Activated T-cell treated with anti-CD3 and anti-CD28 coated beads, Interleukin-2, amount 50 U/mL, for 24 hours (primary cell): ENCODE results near the gene ZIC4.
A peak's percentile ranks its signal among the peaks of the same experiment; 100 is the strongest.

Source experiments
- DNase-seq: peaks from one replicate; pipeline ENCODE4 v3.0.0-alpha.2; 2020
- H3K27ac Mint-ChIP-seq: 2 replicates; pipeline ENCODE4 v1.8.0; 2020; ENCODE audit warnings: mild to moderate bottlenecking, mixed read lengths
- H3K27me3 Mint-ChIP-seq: 2 replicates; pipeline ENCODE4 v1.8.0; 2020; ENCODE audit warnings: mixed read lengths
- H3K36me3 Mint-ChIP-seq: 2 replicates; pipeline ENCODE4 v1.8.0; 2020; ENCODE audit warnings: low read depth, mixed read lengths
- H3K4me1 Mint-ChIP-seq: 2 replicates; pipeline ENCODE4 v1.8.0; 2020; ENCODE audit warnings: low read depth, mixed read lengths
- H3K4me3 Mint-ChIP-seq: 2 replicates; pipeline ENCODE4 v1.8.0; 2020; ENCODE audit warnings: mild to moderate bottlenecking, moderate library complexity, mixed read lengths
- H3K9me3 Mint-ChIP-seq: 2 replicates; pipeline ENCODE4 v1.8.0; 2020; ENCODE audit warnings: mixed read lengths

Gene ZIC4

GRCh38 chr3:147412917-147413685, 6.8 kb upstream of the ZIC4 start:
- peak overlapping the region; percentile 6 for H3K27ac Mint-ChIP-seq
- no peaks in the 10 kb centered on the region for H3K36me3 Mint-ChIP-seq
- H3K4me3 Mint-ChIP-seq: peak overlapping the region; percentile 52
- no peak for DNase-seq
- H3K9me3 Mint-ChIP-seq: peaks cover 2% of the 10 kb centered on the region
- H3K4me1 Mint-ChIP-seq: peaks cover 36% of the 10 kb centered on the region
- H3K27me3 Mint-ChIP-seq: peaks cover 86% of the 10 kb centered on the region

GRCh38 chr3:147412261-147412916, 6.0 kb upstream of the ZIC4 start:
- H3K36me3 Mint-ChIP-seq: no peaks in the 10 kb centered on the region
- no peak overlapping the region for H3K27ac Mint-ChIP-seq
- H3K4me1 Mint-ChIP-seq: peaks cover 40% of the 10 kb centered on the region
- H3K27me3 Mint-ChIP-seq: peaks cover 86% of the 10 kb centered on the region
- DNase-seq: no peak
- no peak overlapping the region for H3K4me3 Mint-ChIP-seq
- peaks cover 3% of the 10 kb centered on the region for H3K9me3 Mint-ChIP-seq

GRCh38 chr3:147411815-147412241, 5.5 kb upstream of the ZIC4 start:
- Mint-ChIP-seq H3K9me3 (peaks cover 3% of the 10 kb centered on the region), H3K4me1 (peaks cover 40% of the 10 kb centered on the region), H3K27me3 (peaks cover 86% of the 10 kb centered on the region), H3K4me3 (peak overlapping the region; percentile 46), H3K27ac (peak overlapping the region; percentile 82), H3K36me3 (no peaks in the 10 kb centered on the region)
- DNase-seq: no peak

- Mint-ChIP-seq H3K4me3 (peak overlapping the region; percentile 46), H3K36me3 (no peaks in the 10 kb centered on the region), H3K27me3 (peaks cover 86% of the 10 kb centered on the region), H3K4me1 (peaks cover 40% of the 10 kb centered on the region), H3K9me3 (peaks cover 6% of the 10 kb centered on the region), H3K27ac (peak overlapping the region; percentile 82)
- DNase-seq: no peak
These were observed 5.0 kb upstream of the ZIC4 start for GRCh38 chr3:147411238-147411814.

GRCh38 chr3:147410526-147411237, 4.3 kb upstream of the ZIC4 start:
- Mint-ChIP-seq H3K4me1 (peaks cover 40% of the 10 kb centered on the region), H3K4me3 (peak overlapping the region; percentile 46), H3K36me3 (no peaks in the 10 kb centered on the region), H3K27me3 (peaks cover 86% of the 10 kb centered on the region), H3K27ac (peak overlapping the region; percentile 82), H3K9me3 (peaks cover 6% of the 10 kb centered on the region)
- DNase-seq: no peak

- no peak overlapping the region for H3K4me3 Mint-ChIP-seq
- peaks cover 40% of the 10 kb centered on the region for H3K4me1 Mint-ChIP-seq
- H3K36me3 Mint-ChIP-seq: no peaks in the 10 kb centered on the region
- DNase-seq: no peak
- peaks cover 6% of the 10 kb centered on the region for H3K9me3 Mint-ChIP-seq
- no peak overlapping the region for H3K27ac Mint-ChIP-seq
- H3K27me3 Mint-ChIP-seq: peaks cover 86% of the 10 kb centered on the region
These were observed 3.8 kb upstream of the ZIC4 start for GRCh38 chr3:147410116-147410525.

- Mint-ChIP-seq H3K9me3 (peaks cover 6% of the 10 kb centered on the region), H3K27me3 (peaks cover 87% of the 10 kb centered on the region), H3K4me1 (peaks cover 40% of the 10 kb centered on the region), H3K27ac (peak within 1 kb of the TSS; percentile 68), H3K4me3 (peak within 1 kb of the TSS; percentile 18), H3K36me3 (no peaks in the 10 kb centered on the region)
- no peak for DNase-seq
These were observed 3.1 kb upstream of the ZIC4 start, which contains the start of gene ZIC1 for GRCh38 chr3:147409143-147410115. TSS of gene ZIC1 (plus strand) at chr3:147409365. CDS start at chr3:147410113, 748 bp downstream.

GRCh38 chr3:147408188-147409100, 2.1 kb upstream of the ZIC4 start:
- Mint-ChIP-seq H3K27me3 (peaks cover 89% of the 10 kb centered on the region), H3K4me1 (peaks cover 38% of the 10 kb centered on the region), H3K27ac (peak overlapping the region; percentile 67), H3K4me3 (no peak overlapping the region), H3K36me3 (no peaks in the 10 kb centered on the region), H3K9me3 (peaks cover 6% of the 10 kb centered on the region)
- DNase-seq: no peak

- peak overlapping the region; percentile 67 for H3K27ac Mint-ChIP-seq
- H3K4me3 Mint-ChIP-seq: no peak overlapping the region
- H3K36me3 Mint-ChIP-seq: no peaks in the 10 kb centered on the region
- DNase-seq: no peak
- peaks cover 88% of the 10 kb centered on the region for H3K27me3 Mint-ChIP-seq
- peaks cover 6% of the 10 kb centered on the region for H3K9me3 Mint-ChIP-seq
- H3K4me1 Mint-ChIP-seq: peaks cover 31% of the 10 kb centered on the region
These were observed 1.3 kb upstream of the ZIC4 start for GRCh38 chr3:147407498-147408187.

GRCh38 chr3:147407114-147407497, 763 bp upstream of the ZIC4 start:
- H3K4me3 Mint-ChIP-seq: no peak overlapping the region
- peaks cover 27% of the 10 kb centered on the region for H3K4me1 Mint-ChIP-seq
- H3K9me3 Mint-ChIP-seq: peaks cover 6% of the 10 kb centered on the region
- H3K27me3 Mint-ChIP-seq: peaks cover 89% of the 10 kb centered on the region
- no peak overlapping the region for H3K27ac Mint-ChIP-seq
- no peaks in the 10 kb centered on the region for H3K36me3 Mint-ChIP-seq
- no peak for DNase-seq

- no peak overlapping the region for H3K27ac Mint-ChIP-seq
- H3K4me3 Mint-ChIP-seq: no peak overlapping the region
- no peak for DNase-seq
- H3K4me1 Mint-ChIP-seq: peaks cover 15% of the 10 kb centered on the region
- peaks cover 88% of the 10 kb centered on the region for H3K27me3 Mint-ChIP-seq
- peaks cover 6% of the 10 kb centered on the region for H3K9me3 Mint-ChIP-seq
- H3K36me3 Mint-ChIP-seq: no peaks in the 10 kb centered on the region
These were observed 914 bp downstream of the ZIC4 start for GRCh38 chr3:147405231-147406027.

GRCh38 chr3:147404800-147405230, 1.5 kb downstream of the ZIC4 start:
- no peaks in the 10 kb centered on the region for H3K36me3 Mint-ChIP-seq
- peaks cover 6% of the 10 kb centered on the region for H3K9me3 Mint-ChIP-seq
- H3K27me3 Mint-ChIP-seq: peaks cover 94% of the 10 kb centered on the region
- peaks cover 15% of the 10 kb centered on the region for H3K4me1 Mint-ChIP-seq
- no peak overlapping the region for H3K4me3 Mint-ChIP-seq
- no peak for DNase-seq
- no peak overlapping the region for H3K27ac Mint-ChIP-seq
